MM.1S (cell line): ENCODE data around the gene JAML.

Experiments
- DNase-seq: peaks from one replicate; pipeline ENCODE4 v3.0.0-alpha.2; 2015
- H2AFZ ChIP-seq: fragments of 300-600 bp; sonication (generic); 2 replicates; pipeline ENCODE4 v1.6.0; 2016; ENCODE audit warnings: antibody characterized with exemption, low read length
- H3F3A ChIP-seq: fragments of 300-600 bp; sonication (generic); 2 replicates; pipeline ENCODE4 v1.6.1; 2016; ENCODE audit warnings: mild to moderate bottlenecking, antibody characterized with exemption, low read length, moderate library complexity, mixed read lengths; ENCODE audit not compliant: insufficient read depth
- H3K27ac ChIP-seq: fragments of 300-600 bp; sonication (generic); 2 replicates; pipeline ENCODE4 v1.5.1; 2016; ENCODE audit warnings: mild to moderate bottlenecking, low read length
- H3K27me3 ChIP-seq: fragments of 300-600 bp; sonication (generic); replicated peaks from 2 replicates; pipeline ENCODE4 v1.6.0; 2016; ENCODE audit warnings: low read length; ENCODE audit not compliant: insufficient read depth
- H3K36me3 ChIP-seq: fragments of 300-600 bp; sonication (generic); replicated peaks from 2 replicates; pipeline ENCODE4 v1.6.1; 2016; ENCODE audit warnings: mild to moderate bottlenecking, low read length, mixed read lengths; ENCODE audit not compliant: insufficient read depth
- H3K4me1 ChIP-seq: fragments of 300-600 bp; sonication (generic); 2 replicates; pipeline ENCODE4 v1.6.1; 2016; ENCODE audit warnings: low read length, mixed read lengths
- H3K4me2 ChIP-seq: fragments of 300-600 bp; sonication (generic); 2 replicates; pipeline ENCODE4 v1.6.0; 2016; ENCODE audit warnings: low read depth, low read length
- H3K4me3 ChIP-seq: fragments of 300-600 bp; sonication (generic); 2 replicates; pipeline ENCODE4 v1.5.1; 2016; ENCODE audit warnings: low read length, mixed read lengths
- H3K79me2 ChIP-seq: fragments of 300-600 bp; sonication (generic); 2 replicates; pipeline ENCODE4 v1.6.1; 2016; ENCODE audit warnings: mixed run types, low read length, mixed read lengths
- H3K9ac ChIP-seq: fragments of 300-600 bp; sonication (generic); 2 replicates; pipeline ENCODE4 v1.6.1; 2016; ENCODE audit warnings: low read length, mixed read lengths
- H3K9me2 ChIP-seq: fragments of 300-600 bp; sonication (generic); replicated peaks from 2 replicates; pipeline ENCODE4 v1.6.1; 2016; ENCODE audit warnings: mild to moderate bottlenecking, low read length, mixed read lengths; ENCODE audit not compliant: insufficient read depth
- H3K9me3 ChIP-seq: fragments of 300-600 bp; sonication (generic); replicated peaks from 2 replicates; pipeline ENCODE4 v1.6.1; 2016; ENCODE audit warnings: mild to moderate bottlenecking, low read length, mixed read lengths; ENCODE audit not compliant: insufficient read depth
- H4K20me1 ChIP-seq: fragments of 300-600 bp; sonication (generic); 2 replicates; pipeline ENCODE4 v1.6.1; 2016; ENCODE audit warnings: mild to moderate bottlenecking, low read length, moderate library complexity, mixed read lengths; ENCODE audit not compliant: insufficient read depth
- CTCF ChIP-seq: fragments of 300-600 bp; sonication (generic); IDR thresholded peaks from 2 replicates; pipeline ENCODE4 v1.5.1; 2016; ENCODE audit warnings: antibody characterized with exemption, low read length, mixed read lengths
- EZH2 ChIP-seq: fragments of 300-600 bp; sonication (generic); optimal IDR thresholded peaks from 2 replicates; pipeline ENCODE3; 2017; ENCODE audit warnings: low read depth, mild to moderate bottlenecking, antibody characterized with exemption, low read length, mixed read lengths
- EZH2phosphoT487 ChIP-seq: fragments of 300-600 bp; sonication (generic); IDR thresholded peaks from 2 replicates; pipeline ENCODE4 v1.6.1; 2018; ENCODE audit warnings: antibody characterized with exemption, low read length

The JAML gene

GRCh38 chr11:118155776-118156530, 68.9 kb downstream of the JAML start:
- peaks cover 90% of the 10 kb centered on the region for H3K27me3 ChIP-seq
- TF ChIP-seq EZH2 (no peak), CTCF (no peak), EZH2phosphoT487 (no peak)
- no peaks in the 10 kb centered on the region for H3K79me2 ChIP-seq
- H3K27ac ChIP-seq = no peak overlapping the region
- no peaks in the 10 kb centered on the region for H3F3A ChIP-seq
- no peaks in the 10 kb centered on the region for H3K9me3 ChIP-seq
- no peak overlapping the region for H3K9ac ChIP-seq
- no peaks in the 10 kb centered on the region for H3K4me1 ChIP-seq
- H2AFZ ChIP-seq = no peak overlapping the region
- H3K4me2 ChIP-seq = no peak overlapping the region
- H3K4me3 ChIP-seq = no peak overlapping the region
- H3K9me2 ChIP-seq = no peaks in the 10 kb centered on the region
- DNase-seq = no peak
- H3K36me3 ChIP-seq = no peaks in the 10 kb centered on the region
- no peaks in the 10 kb centered on the region for H4K20me1 ChIP-seq

DNA sequence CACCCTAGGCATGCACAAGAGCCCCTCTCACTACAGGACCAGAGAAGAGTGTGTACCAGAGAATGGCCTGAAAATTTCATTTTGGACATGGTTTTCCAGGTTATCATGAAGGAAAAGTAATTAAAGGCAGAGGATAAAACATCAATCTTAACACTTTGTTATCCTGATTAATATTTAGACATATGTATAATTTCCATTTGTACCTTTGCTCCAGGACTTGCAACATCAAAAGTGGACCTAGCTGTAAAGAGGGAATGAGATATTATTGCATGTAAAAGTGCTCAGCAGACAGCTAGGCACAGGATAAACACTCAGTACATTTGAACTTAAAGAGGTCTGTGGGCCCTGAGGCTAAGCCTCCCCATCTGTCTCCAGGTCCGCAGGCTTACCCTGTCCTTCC, 70.2 kb downstream of the JAML start:
- H3K9ac ChIP-seq = no peak overlapping the region
- H3F3A ChIP-seq = no peaks in the 10 kb centered on the region
- H3K9me3 ChIP-seq = no peaks in the 10 kb centered on the region
- H3K4me1 ChIP-seq = no peaks in the 10 kb centered on the region
- H3K27me3 ChIP-seq = peaks cover 99% of the 10 kb centered on the region
- H3K79me2 ChIP-seq = no peaks in the 10 kb centered on the region
- no peak overlapping the region for H3K4me3 ChIP-seq
- no peak overlapping the region for H2AFZ ChIP-seq
- TF ChIP-seq CTCF = no peak
- no peak for TF ChIP-seq EZH2phosphoT487
- no peak for TF ChIP-seq EZH2
- no peaks in the 10 kb centered on the region for H3K9me2 ChIP-seq
- H3K36me3 ChIP-seq = no peaks in the 10 kb centered on the region
- no peak overlapping the region for H3K4me2 ChIP-seq
- no peak for DNase-seq
- no peak overlapping the region for H3K27ac ChIP-seq
- no peaks in the 10 kb centered on the region for H4K20me1 ChIP-seq

GRCh38 chr11:118153976-118154375, 70.8 kb downstream of the JAML start:
- Histone ChIP-seq H4K20me1 (no peaks in the 10 kb centered on the region), H3K36me3 (no peaks in the 10 kb centered on the region), H3K79me2 (no peaks in the 10 kb centered on the region), H3K4me3 (no peak overlapping the region), H3K4me2 (no peak overlapping the region), H3K9me3 (no peaks in the 10 kb centered on the region), H3K27me3 (peaks cover 98% of the 10 kb centered on the region), H3F3A (no peaks in the 10 kb centered on the region), H3K4me1 (no peaks in the 10 kb centered on the region), H2AFZ (no peak overlapping the region), H3K9ac (no peak overlapping the region), H3K9me2 (no peaks in the 10 kb centered on the region), H3K27ac (no peak overlapping the region)
- no peak for DNase-seq
- no peak for TF ChIP-seq EZH2
- TF ChIP-seq EZH2phosphoT487 = no peak
- TF ChIP-seq CTCF = no peak
